HepG2 (cell line): Measurements from ENCODE around the gene PARS2. TPM values are rescaled to one million over a fixed set of nuclear protein-coding genes. Genes with fewer than 3 reads are reported as not detected.

ENCODE experiments used
- ATAC-seq: fragments of 200-7000 bp; cut with Tn5 transposase; 3 replicates; pipeline ENCODE4 v1.9.1; 2020; ENCODE audit warnings: mild to moderate bottlenecking, moderate library complexity
- BruUV-seq: library from RNA; stranded (reverse); fragments of 400-500 nt; replicated peaks from 2 replicates; lab custom pipeline; 2021; lab: Mats Ljungman, UMichigan
- CTCF ChIA-PET: fragments of 300-600 bp; formaldehyde crosslinking; extraction: SDS; loops from one replicate; lab custom pipeline; 2021; ENCODE audit warnings: low total read pairs, inconsistent platforms, low intra/inter-chr PET ratio; lab: Yijun Ruan, JAX
- POLR2A ChIA-PET: fragments of 350-600 bp; sonication (Branson Sonifier 250); formaldehyde crosslinking; loops from one replicate; lab custom pipeline; 2020; ENCODE audit warnings: antibody characterized with exemption, inconsistent platforms; lab: Yijun Ruan, JAX
- DNase-seq: peaks from one replicate; pipeline ENCODE4 v3.0.0-alpha.2; 2015; ENCODE audit warnings: low spot score
- FAIRE-seq: peaks from 3 replicates; lab custom pipeline; 2011; peaks lifted over from hg19 to GRCh38; lab: Jason Lieb, UNC
- H2AFZ ChIP-seq: one replicate; pipeline ENCODE4 v1.6.1; 2011; ENCODE audit warnings: low read length, inconsistent platforms
- H3K27ac ChIP-seq: fragments of 300-600 bp; 3 replicates; pipeline ENCODE4 v1.8.0; 2011; ENCODE audit warnings: mixed run types, mild to moderate bottlenecking, mixed read lengths, low read length, inconsistent platforms; ENCODE audit not compliant: insufficient read depth; ENCODE audit errors: extremely low read length
- H3K27me3 ChIP-seq, 2 experiments: fragments of 200-600 bp in 1 of 2; 2 replicates in 1 of 2; 3 replicates in 1 of 2; pipeline versions ENCODE4 v1.6.0 to v1.8.0; 2011; ENCODE audit warnings: low read length in 2 of 2, mild to moderate bottlenecking in 2 of 2, moderate library complexity in 2 of 2, inconsistent platforms in 1 of 2; ENCODE audit not compliant: insufficient read depth in 2 of 2, control insufficient read depth in 1 of 2
- H3K36me3 ChIP-seq, 2 experiments: fragments of 200-600 bp in 1 of 2; replicated peaks in 1 of 2; 2 replicates in 1 of 2; 3 replicates in 1 of 2; pipeline versions ENCODE4 v1.5.1 to v1.8.0; 2011; ENCODE audit warnings: low read length in 2 of 2, inconsistent platforms in 1 of 2; ENCODE audit not compliant: insufficient read depth in 2 of 2, control insufficient read depth in 1 of 2
- H3K4me1 ChIP-seq: 2 replicates; pipeline ENCODE4 v1.5.1; 2012; ENCODE audit warnings: low read length, inconsistent platforms; ENCODE audit not compliant: insufficient read depth
- H3K4me2 ChIP-seq: 2 replicates; pipeline ENCODE4 v1.6.0; 2011; ENCODE audit warnings: low read depth, low read length, inconsistent platforms
- H3K4me3 ChIP-seq, 3 experiments: fragments of 200-600 bp in 1 of 3; sonication (generic), shearing (Covaris generic) in 1 of 3; replicated peaks in 1 of 3; 2 replicates each; pipeline ENCODE4 v1.5.1; 2011 to 2016; ENCODE audit warnings: low read length in 3 of 3, inconsistent platforms in 2 of 3, low read depth in 2 of 3, mild to moderate bottlenecking in 2 of 3, control low read depth in 1 of 3, mixed read lengths in 1 of 3; ENCODE audit not compliant: insufficient read depth in 1 of 3
- H3K79me2 ChIP-seq: one replicate; pipeline ENCODE4 v1.6.1; 2011; ENCODE audit warnings: low read length, inconsistent platforms; ENCODE audit not compliant: insufficient read depth
- H3K9ac ChIP-seq: 2 replicates; pipeline ENCODE4 v1.6.0; 2011; ENCODE audit warnings: mild to moderate bottlenecking, low read depth, low read length, inconsistent platforms; ENCODE audit not compliant: insufficient read depth
- H3K9me3 ChIP-seq: 2 replicates; pipeline ENCODE4 v1.5.1; 2012; ENCODE audit warnings: mild to moderate bottlenecking, low read length
- H4K20me1 ChIP-seq: 2 replicates; pipeline ENCODE4 v1.6.0; 2011; ENCODE audit warnings: inconsistent platforms, mild to moderate bottlenecking, low read length, moderate library complexity; ENCODE audit not compliant: insufficient read depth
- HNRNPK ChIP-seq: fragments of 200-400 bp; formaldehyde crosslinking; IDR thresholded peaks from 2 replicates; pipeline ENCODE4 v1.6.1; 2018; ENCODE audit warnings: low read length, low read depth, moderate library complexity, mild to moderate bottlenecking; ENCODE audit not compliant: poor library complexity, severe bottlenecking
- HOXA7 ChIP-seq: sonication (generic); formaldehyde crosslinking; IDR thresholded peaks from 2 replicates; pipeline ENCODE4 v1.8.1; 2022; ENCODE audit warnings: mild to moderate bottlenecking, missing genetic modification reagents, moderate library complexity
- MTERF4 ChIP-seq: sonication (generic); formaldehyde crosslinking; IDR thresholded peaks from 2 replicates; pipeline ENCODE4 v1.8.0; 2023; ENCODE audit warnings: mild to moderate bottlenecking, missing genetic modification reagents
- PLSCR1 ChIP-seq: sonication (generic); formaldehyde crosslinking; IDR thresholded peaks from 2 replicates; pipeline ENCODE4 v1.5.0; 2020; ENCODE audit warnings: missing genetic modification reagents, mild to moderate bottlenecking, borderline replicate concordance
- RBFOX2 ChIP-seq: fragments of 200-400 bp; formaldehyde crosslinking; IDR thresholded peaks from 2 replicates; pipeline ENCODE4 v1.6.1; 2017; ENCODE audit warnings: low read depth, mild to moderate bottlenecking, low read length
- ZFP82 ChIP-seq: sonication (generic); formaldehyde crosslinking; IDR thresholded peaks from 2 replicates; pipeline ENCODE4 v1.5.1; 2020; ENCODE audit warnings: mild to moderate bottlenecking, missing genetic modification reagents, borderline replicate concordance
- ZNF230 ChIP-seq: sonication (generic); formaldehyde crosslinking; IDR thresholded peaks from 2 replicates; pipeline ENCODE4 v1.4.0; 2020; ENCODE audit warnings: mild to moderate bottlenecking, missing genetic modification reagents
- ZNF30 ChIP-seq: sonication (generic); formaldehyde crosslinking; IDR thresholded peaks from 2 replicates; pipeline ENCODE4 v1.5.0; 2020; ENCODE audit warnings: mild to moderate bottlenecking, missing genetic modification reagents
- WGBS: methylation state at CpG from one replicate; pipeline ENCODE4 v1.1.6; 2017; ENCODE audit warnings: low lambda C conversion rate; 5-methylcytosine and 5-hydroxymethylcytosine counted together
- in situ Hi-C: cut with HindIII; loops from 2 replicates; pipeline ENCODE4 v1.10.0; 2017; ENCODE audit warnings: low pct_unique_long_range_greater_than_20kb; ENCODE audit not compliant: extremely low pct_ligation_motif_present
- intact Hi-C: fragments of 100-400 bp; cut with micrococcal nuclease; formaldehyde crosslinking; loops from one replicate; pipeline ENCODE4 v1.10.0; 2022; ENCODE audit not compliant: unreplicated experiment
- polyA plus RNA-seq, 8 experiments: library from polyadenylated mRNA; depleted of rRNA in 3 of 8; stranded (reverse) in 7 of 8; unstranded in 1 of 8; fragments of >200 nt; fragmentation: Illumina TruSeq in 4 of 8; extraction: Trizol in 4 of 8; gene quantifications; 2 replicates each; pipeline versions ENCODE4 v1.2.1 to v1.2.3, GENCODE V29; 2011 to 2016; ENCODE audit warnings: low read depth in 4 of 8, missing spikeins in 1 of 8, mixed read lengths in 1 of 8; ENCODE audit not compliant: insufficient read depth in 1 of 8
- total RNA-seq, 5 experiments: library from RNA; depleted of rRNA; stranded (reverse); fragments of >200 nt; fragmentation: Illumina TruSeq; extraction: Trizol; gene quantifications; 2 replicates each; pipeline ENCODE4 v1.2.3, GENCODE V29; 2016; ENCODE audit warnings: low read depth in 1 of 5

The PARS2 gene
- total and polyA plus RNA-seq, 2 of the 13 experiments (the other 11 are each of a cell fraction or from before 2014, with no cell fraction given) = 2.4 to 4.6 TPM

GRCh38 chr1:54736685-54737084 is 27.6 kb downstream of the PARS2 start (continued):
- no peak for TF ChIP-seq PLSCR1
- no peak for TF ChIP-seq HOXA7 (CRISPR knock-in tag)
- no peak for TF ChIP-seq ZNF230
- no peak for TF ChIP-seq HNRNPK
- TF ChIP-seq MTERF4 (CRISPR knock-in tag) = no peak
- no peak for TF ChIP-seq ZNF30 (CRISPR knock-in tag)

DNA sequence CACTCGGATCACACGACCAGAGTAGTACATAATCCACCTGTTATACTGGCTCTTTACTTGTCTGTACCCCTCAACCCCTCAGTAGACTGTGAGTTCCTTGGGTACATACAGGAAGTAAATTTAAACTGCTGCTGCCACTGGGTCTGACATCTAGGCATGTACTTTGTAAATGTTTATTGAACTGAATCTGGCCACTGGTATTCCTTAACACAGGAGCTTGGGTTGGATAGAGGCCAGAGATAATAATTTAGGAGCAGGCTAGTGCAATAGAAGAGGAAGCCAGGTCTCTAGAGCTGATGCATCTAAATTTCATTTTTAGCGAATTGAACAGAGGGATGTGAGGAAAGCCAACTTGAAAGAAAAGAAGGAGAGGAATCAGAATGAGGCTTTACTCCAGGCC is 36.3 kb downstream of the PARS2 start:
- ATAC-seq = no peak
- intact Hi-C loops (no loop called here), in situ Hi-C loops (no loop called here)
- Histone ChIP-seq H3K36me3 (peaks cover 16 to 89% of the 10 kb centered on the region in 2 experiments), H3K9ac (no peak overlapping the region), H3K4me1 (no peaks in the 10 kb centered on the region), H3K4me3 (no peak overlapping the region), H3K79me2 (no peaks in the 10 kb centered on the region), H4K20me1 (no peaks in the 10 kb centered on the region), H3K9me3 (no peaks in the 10 kb centered on the region), H3K4me2 (no peak overlapping the region), H2AFZ (no peak overlapping the region), H3K27ac (no peak overlapping the region), H3K27me3 (no peaks in the 10 kb centered on the region)
- no peak for FAIRE-seq
- WGBS = 99% methylated on average over 3 of the region's 3 CpGs
- BruUV-seq = no TSS peak
- no peak for DNase-seq
- CTCF ChIA-PET = no interaction called here
- TF ChIP-seq RBFOX2 = 0 out of 2 replicates have a peak, but pooled peaks have one; percentile 17
- no peak for TF ChIP-seq ZFP82 (CRISPR knock-in tag)
- POLR2A ChIA-PET = no interaction called here
